ENCODE measurements around the gene EGFL7. TPM values are rescaled to one million over a fixed set of nuclear protein-coding genes. Genes with fewer than 3 reads are reported as not detected.

The EGFL7 gene
- total and polyA plus RNA-seq, 4 donors, result 32.1 to 39.7 (median 36.5) TPM

- Histone ChIP-seq H3K9ac (ENCODE audit: low read depth in 1 of 2, low read length in 2 of 2) (no peak overlapping the region), H3K27ac (ENCODE audit: low read depth in 1 of 2, low read length in 2 of 2) (peak overlapping the region; percentile 46 to 58)
Observed at GRCh38 chr9:136656795-136657611, 5.7 kb upstream of the EGFL7 start.

DNA sequence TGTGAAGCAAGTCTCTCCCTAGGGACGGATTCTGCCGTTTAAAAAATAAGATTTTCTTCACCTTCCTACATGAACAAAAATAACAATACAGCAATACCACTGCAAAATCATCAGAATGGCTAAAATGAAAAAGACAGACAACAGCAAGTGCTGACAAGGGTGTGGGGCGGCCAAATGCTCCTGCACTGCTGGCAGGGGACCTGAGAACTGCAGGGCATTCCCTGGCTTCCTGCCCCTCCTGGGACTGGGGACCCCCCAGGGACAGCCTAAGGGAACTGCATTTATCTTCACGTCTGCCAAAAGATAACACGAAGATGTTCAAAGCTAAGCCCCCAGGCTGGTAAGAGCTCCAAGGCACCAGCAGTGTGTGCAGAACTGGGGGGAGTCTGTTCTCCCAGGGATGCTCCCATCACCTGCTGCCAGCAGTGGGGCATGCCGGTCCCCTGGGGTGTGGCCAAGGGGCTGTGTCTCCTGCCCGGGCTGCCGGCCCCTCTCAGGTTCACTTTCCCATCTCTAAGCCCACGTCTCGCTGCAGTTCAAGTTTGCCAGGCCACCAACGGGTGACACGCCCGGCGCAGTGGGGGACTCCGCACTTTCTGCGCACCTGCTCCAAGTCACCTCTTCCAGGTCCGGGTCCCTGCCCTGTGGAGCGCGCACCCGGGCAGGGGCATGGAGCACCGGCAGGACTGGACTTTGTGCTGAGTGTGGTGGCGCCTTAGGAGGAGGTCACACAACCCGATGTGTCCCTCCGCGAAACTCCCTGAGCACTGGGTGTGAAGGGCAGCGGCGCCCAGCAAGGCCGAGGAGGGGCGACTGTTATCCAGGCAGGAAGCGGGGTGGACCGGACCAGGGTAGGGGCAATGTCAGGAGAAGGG is 4.5 kb upstream of the EGFL7 start:
- no peaks in the 10 kb centered on the region for H3K36me3 ChIP-seq (ENCODE audit: control insufficient read depth in 4 of 4, insufficient read depth in 3 of 4, low read depth in 1 of 4, low read length in 3 of 4)
- no peaks in the 10 kb centered on the region for H3K9me3 ChIP-seq (ENCODE audit: control insufficient read depth in 4 of 4, low read length in 3 of 4)
- peaks cover 0 to 5% (median 0%) of the 10 kb centered on the region in 4 donors for H3K4me1 ChIP-seq (ENCODE audit: control insufficient read depth in 4 of 4, insufficient read depth in 4 of 4, low read length in 3 of 4)
- H3K9ac ChIP-seq (ENCODE audit: low read depth in 1 of 2, low read length in 2 of 2), result no peak overlapping the region
- no peak for TF ChIP-seq ZBTB33 (IDR thresholded peaks at IDR 0.05)
- TF ChIP-seq RXRA (IDR thresholded peaks at IDR 0.05), result peak in 1 of 2 donors; percentile 23
- TF ChIP-seq HNF4A (conservative IDR thresholded peaks at IDR 0.05), result peak; percentile 45 to 65
- no peak for TF ChIP-seq RAD21 (IDR thresholded peaks at IDR 0.05)
- H3K4me3 ChIP-seq (ENCODE audit: low read depth in 1 of 3, low read length in 3 of 3), result peak overlapping the region in 1 of 3 donors; percentile 13
- no peaks in the 10 kb centered on the region for H3K27me3 ChIP-seq (ENCODE audit: control insufficient read depth in 4 of 4, insufficient read depth in 4 of 4, low read length in 3 of 4)
- 35% methylated on average over 31 of the region's 31 CpGs for WGBS
- DNase-seq (ENCODE audit: low spot score), result no peak
- peak overlapping the region; percentile 32 to 66 for H3K27ac ChIP-seq (ENCODE audit: low read depth in 1 of 2, low read length in 2 of 2)

More at GRCh38 chr9:136656795-136657611, 5.7 kb upstream of the EGFL7 start:
- Histone ChIP-seq H3K36me3 (ENCODE audit: control insufficient read depth in 4 of 4, insufficient read depth in 3 of 4, low read depth in 1 of 4, low read length in 3 of 4) (no peaks in the 10 kb centered on the region), H3K9me3 (ENCODE audit: control insufficient read depth in 4 of 4, low read length in 3 of 4) (no peaks in the 10 kb centered on the region), H3K4me1 (ENCODE audit: control insufficient read depth in 4 of 4, insufficient read depth in 4 of 4, low read length in 3 of 4) (peaks cover 0 to 5% (median 0%) of the 10 kb centered on the region in 4 donors), H3K4me3 (ENCODE audit: low read depth in 1 of 3, low read length in 3 of 3) (no peak overlapping the region), H3K27me3 (ENCODE audit: control insufficient read depth in 4 of 4, insufficient read depth in 4 of 4, low read length in 3 of 4) (no peaks in the 10 kb centered on the region)
- no peak for TF ChIP-seq ATF3 (IDR thresholded peaks at IDR 0.05)
- TF ChIP-seq RAD21 (IDR thresholded peaks at IDR 0.05), result no peak
- TF ChIP-seq, protein P1, sequence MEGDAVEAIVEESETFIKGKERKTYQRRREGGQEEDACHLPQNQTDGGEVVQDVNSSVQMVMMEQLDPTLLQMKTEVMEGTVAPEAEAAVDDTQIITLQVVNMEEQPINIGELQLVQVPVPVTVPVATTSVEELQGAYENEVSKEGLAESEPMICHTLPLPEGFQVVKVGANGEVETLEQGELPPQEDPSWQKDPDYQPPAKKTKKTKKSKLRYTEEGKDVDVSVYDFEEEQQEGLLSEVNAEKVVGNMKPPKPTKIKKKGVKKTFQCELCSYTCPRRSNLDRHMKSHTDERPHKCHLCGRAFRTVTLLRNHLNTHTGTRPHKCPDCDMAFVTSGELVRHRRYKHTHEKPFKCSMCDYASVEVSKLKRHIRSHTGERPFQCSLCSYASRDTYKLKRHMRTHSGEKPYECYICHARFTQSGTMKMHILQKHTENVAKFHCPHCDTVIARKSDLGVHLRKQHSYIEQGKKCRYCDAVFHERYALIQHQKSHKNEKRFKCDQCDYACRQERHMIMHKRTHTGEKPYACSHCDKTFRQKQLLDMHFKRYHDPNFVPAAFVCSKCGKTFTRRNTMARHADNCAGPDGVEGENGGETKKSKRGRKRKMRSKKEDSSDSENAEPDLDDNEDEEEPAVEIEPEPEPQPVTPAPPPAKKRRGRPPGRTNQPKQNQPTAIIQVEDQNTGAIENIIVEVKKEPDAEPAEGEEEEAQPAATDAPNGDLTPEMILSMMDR (IDR thresholded peaks at IDR 0.05; ENCODE audit: low read depth, low read length, missing input control), result no peak
- no peak for TF ChIP-seq SP1 (IDR thresholded peaks at IDR 0.05)
- TF ChIP-seq, protein P2, sequence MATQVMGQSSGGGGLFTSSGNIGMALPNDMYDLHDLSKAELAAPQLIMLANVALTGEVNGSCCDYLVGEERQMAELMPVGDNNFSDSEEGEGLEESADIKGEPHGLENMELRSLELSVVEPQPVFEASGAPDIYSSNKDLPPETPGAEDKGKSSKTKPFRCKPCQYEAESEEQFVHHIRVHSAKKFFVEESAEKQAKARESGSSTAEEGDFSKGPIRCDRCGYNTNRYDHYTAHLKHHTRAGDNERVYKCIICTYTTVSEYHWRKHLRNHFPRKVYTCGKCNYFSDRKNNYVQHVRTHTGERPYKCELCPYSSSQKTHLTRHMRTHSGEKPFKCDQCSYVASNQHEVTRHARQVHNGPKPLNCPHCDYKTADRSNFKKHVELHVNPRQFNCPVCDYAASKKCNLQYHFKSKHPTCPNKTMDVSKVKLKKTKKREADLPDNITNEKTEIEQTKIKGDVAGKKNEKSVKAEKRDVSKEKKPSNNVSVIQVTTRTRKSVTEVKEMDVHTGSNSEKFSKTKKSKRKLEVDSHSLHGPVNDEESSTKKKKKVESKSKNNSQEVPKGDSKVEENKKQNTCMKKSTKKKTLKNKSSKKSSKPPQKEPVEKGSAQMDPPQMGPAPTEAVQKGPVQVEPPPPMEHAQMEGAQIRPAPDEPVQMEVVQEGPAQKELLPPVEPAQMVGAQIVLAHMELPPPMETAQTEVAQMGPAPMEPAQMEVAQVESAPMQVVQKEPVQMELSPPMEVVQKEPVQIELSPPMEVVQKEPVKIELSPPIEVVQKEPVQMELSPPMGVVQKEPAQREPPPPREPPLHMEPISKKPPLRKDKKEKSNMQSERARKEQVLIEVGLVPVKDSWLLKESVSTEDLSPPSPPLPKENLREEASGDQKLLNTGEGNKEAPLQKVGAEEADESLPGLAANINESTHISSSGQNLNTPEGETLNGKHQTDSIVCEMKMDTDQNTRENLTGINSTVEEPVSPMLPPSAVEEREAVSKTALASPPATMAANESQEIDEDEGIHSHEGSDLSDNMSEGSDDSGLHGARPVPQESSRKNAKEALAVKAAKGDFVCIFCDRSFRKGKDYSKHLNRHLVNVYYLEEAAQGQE (IDR thresholded peaks at IDR 0.05), result no peak
- TF ChIP-seq, protein P3, sequence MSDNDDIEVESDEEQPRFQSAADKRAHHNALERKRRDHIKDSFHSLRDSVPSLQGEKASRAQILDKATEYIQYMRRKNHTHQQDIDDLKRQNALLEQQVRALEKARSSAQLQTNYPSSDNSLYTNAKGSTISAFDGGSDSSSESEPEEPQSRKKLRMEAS (IDR thresholded peaks at IDR 0.05), result no peak
- TF ChIP-seq YY1 (IDR thresholded peaks at IDR 0.05), result no peak
- TF ChIP-seq JUND (IDR thresholded peaks at IDR 0.05), result no peak
- WGBS, result 63% methylated on average over 37 of the region's 37 CpGs
- DNase-seq (ENCODE audit: low spot score), result peak; percentile 33
